Prostate gland (tissue), 2 donors: ENCODE measurements around the gene NEURL1B.

Experiments used
- POLR2A ChIP-seq: fragments of 450-650 bp; IDR thresholded peaks from one replicate; pipeline ENCODE4 v1.6.1; 2016; ENCODE audit warnings: antibody characterized with exemption, mild to moderate bottlenecking
- POLR2AphosphoS5 ChIP-seq: sonication (generic); formaldehyde crosslinking; IDR thresholded peaks from one replicate; pipeline ENCODE4 v1.6.1; 2017; ENCODE audit warnings: antibody characterized with exemption
- TF ChIP-seq, protein P1 (sequence below), 4 experiments: fragments of 200-600 bp in 2 of 4; fragments of 450-650 bp in 2 of 4; sonication (generic) in 2 of 4; IDR thresholded peaks; 1 replicate in 3 of 4; 2 replicates in 1 of 4; pipeline ENCODE4 v1.5.1; 2016 to 2019; ENCODE audit warnings: antibody characterized with exemption in 4 of 4, mild to moderate bottlenecking in 2 of 4, moderate library complexity in 2 of 4

GRCh38 chr5:172630986-172631385 lies 10.1 kb upstream of the NEURL1B start:
- no peak for TF ChIP-seq POLR2AphosphoS5
- TF ChIP-seq, protein P1, sequence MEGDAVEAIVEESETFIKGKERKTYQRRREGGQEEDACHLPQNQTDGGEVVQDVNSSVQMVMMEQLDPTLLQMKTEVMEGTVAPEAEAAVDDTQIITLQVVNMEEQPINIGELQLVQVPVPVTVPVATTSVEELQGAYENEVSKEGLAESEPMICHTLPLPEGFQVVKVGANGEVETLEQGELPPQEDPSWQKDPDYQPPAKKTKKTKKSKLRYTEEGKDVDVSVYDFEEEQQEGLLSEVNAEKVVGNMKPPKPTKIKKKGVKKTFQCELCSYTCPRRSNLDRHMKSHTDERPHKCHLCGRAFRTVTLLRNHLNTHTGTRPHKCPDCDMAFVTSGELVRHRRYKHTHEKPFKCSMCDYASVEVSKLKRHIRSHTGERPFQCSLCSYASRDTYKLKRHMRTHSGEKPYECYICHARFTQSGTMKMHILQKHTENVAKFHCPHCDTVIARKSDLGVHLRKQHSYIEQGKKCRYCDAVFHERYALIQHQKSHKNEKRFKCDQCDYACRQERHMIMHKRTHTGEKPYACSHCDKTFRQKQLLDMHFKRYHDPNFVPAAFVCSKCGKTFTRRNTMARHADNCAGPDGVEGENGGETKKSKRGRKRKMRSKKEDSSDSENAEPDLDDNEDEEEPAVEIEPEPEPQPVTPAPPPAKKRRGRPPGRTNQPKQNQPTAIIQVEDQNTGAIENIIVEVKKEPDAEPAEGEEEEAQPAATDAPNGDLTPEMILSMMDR (IDR thresholded peaks at IDR 0.05), result no peak
- TF ChIP-seq POLR2A, result no peak
